Measurements from ENCODE around the gene CANT1. TPM values are rescaled to one million over a fixed set of nuclear protein-coding genes. Genes with fewer than 3 reads are reported as not detected.

The CANT1 gene
- total and polyA plus RNA-seq, 7 donors: 10.2 to 34.3 (median 22.5) TPM

DNA sequence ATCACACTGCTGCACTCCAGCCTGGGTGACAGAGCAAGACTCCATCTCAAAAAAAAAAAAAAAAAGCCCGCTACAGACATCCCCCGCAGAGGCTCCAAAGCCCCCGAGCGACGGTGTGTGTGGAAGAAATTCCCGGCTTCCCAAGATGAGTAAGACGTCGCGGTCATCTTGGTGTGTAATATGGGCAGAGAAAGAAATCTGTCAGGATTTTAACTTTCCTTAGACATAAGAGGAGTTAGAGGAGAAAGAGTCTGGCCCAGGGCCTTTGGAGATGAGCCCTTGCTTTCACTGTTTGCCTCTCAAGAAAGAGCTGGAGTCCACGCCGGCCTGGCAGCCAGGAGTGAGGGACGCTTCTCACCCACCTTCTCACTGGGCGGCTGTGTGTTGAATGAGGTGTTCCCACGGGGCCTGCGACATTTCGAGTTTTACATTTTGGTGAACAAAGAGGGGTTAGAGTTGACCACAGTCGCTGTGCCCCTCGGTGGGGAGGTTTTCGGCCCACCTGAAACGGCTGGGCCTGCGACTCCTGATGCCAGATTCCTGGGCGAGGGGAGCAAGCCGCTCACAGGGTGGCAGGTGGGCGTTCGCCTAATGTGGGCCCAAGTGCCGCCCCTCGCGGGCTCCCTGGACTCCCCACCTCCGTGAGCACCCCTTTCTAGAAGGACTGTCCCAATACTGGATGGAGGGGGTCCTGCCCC lies 32.3 kb upstream of the CANT1 start:
- ATAC-seq (peak in 1 of 4 donors; percentile 3), DNase-seq (no peak)
- H3K9me3 ChIP-seq: no peaks in the 10 kb centered on the region
- H3K4me1 ChIP-seq: peaks cover 6% of the 10 kb centered on the region
- H3K27me3 ChIP-seq (ENCODE audit: insufficient read depth in 3 of 3, low read length in 2 of 3): peaks cover 0 to 3% (median 2%) of the 10 kb centered on the region in 3 donors
- no peaks in the 10 kb centered on the region for H3K36me3 ChIP-seq (ENCODE audit: insufficient read depth in 1 of 2, low read depth in 1 of 2)
- no peak overlapping the region for H3K27ac ChIP-seq
- intact Hi-C loops (cut with DNase I): loop anchor here (2.0 kb wide), 2 partner anchors 21 to 55 kb away; no protein-coding TSS in a partner anchor
- TF ChIP-seq, protein P1, sequence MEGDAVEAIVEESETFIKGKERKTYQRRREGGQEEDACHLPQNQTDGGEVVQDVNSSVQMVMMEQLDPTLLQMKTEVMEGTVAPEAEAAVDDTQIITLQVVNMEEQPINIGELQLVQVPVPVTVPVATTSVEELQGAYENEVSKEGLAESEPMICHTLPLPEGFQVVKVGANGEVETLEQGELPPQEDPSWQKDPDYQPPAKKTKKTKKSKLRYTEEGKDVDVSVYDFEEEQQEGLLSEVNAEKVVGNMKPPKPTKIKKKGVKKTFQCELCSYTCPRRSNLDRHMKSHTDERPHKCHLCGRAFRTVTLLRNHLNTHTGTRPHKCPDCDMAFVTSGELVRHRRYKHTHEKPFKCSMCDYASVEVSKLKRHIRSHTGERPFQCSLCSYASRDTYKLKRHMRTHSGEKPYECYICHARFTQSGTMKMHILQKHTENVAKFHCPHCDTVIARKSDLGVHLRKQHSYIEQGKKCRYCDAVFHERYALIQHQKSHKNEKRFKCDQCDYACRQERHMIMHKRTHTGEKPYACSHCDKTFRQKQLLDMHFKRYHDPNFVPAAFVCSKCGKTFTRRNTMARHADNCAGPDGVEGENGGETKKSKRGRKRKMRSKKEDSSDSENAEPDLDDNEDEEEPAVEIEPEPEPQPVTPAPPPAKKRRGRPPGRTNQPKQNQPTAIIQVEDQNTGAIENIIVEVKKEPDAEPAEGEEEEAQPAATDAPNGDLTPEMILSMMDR (IDR thresholded peaks at IDR 0.05): no peak
- 87 to 89% (median 89%) methylated on average over 29 of the region's 29 CpGs for WGBS, 3 donors
- H3K4me3 ChIP-seq: no peak overlapping the region

DNA sequence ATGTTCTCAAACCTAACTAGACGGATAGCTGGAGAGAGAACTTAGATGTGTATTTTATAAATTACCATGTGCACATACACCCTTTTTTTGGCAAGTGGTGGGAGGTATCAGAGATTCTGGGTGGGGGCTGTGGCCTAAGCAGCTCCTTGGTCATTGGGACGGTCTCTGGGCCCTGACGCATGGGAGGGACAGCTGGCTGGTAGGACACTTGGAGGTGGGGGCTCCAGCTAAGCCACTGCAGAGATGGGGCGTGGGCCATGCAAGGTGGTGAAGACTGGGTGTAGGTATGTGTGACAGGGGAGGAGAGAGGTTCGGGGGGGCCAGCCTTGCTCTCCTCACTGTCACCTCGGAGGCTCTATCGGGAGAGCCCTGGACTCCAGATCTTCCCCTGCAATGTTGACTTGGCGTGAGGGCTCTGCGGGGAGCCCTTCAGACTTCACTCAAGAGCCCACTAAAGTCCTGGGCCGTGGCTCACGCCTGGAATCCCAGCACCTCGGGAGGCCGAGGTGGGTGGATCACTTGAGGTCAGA lies 31.5 kb upstream of the CANT1 start:
- H3K27me3 ChIP-seq (ENCODE audit: insufficient read depth in 3 of 3, low read length in 2 of 3): no peaks in the 10 kb centered on the region
- no peaks in the 10 kb centered on the region for H3K36me3 ChIP-seq (ENCODE audit: insufficient read depth in 1 of 2, low read depth in 1 of 2)
- H3K27ac ChIP-seq: no peak overlapping the region
- DNase-seq (no peak), ATAC-seq (no peak)
- H3K4me1 ChIP-seq: peaks cover 5% of the 10 kb centered on the region
- H3K9me3 ChIP-seq: no peaks in the 10 kb centered on the region
- TF ChIP-seq, protein P1 (IDR thresholded peaks at IDR 0.05): no peak
- intact Hi-C loops (cut with DNase I): loop anchor here in 1 of 2 donors (2.0 kb wide), 1 partner anchor 20 kb away; no protein-coding TSS in a partner anchor
- WGBS, 3 donors: 88 to 93% (median 93%) methylated on average over 12 to 13 of the region's 13 CpGs
- H3K4me3 ChIP-seq: no peak overlapping the region

DNA sequence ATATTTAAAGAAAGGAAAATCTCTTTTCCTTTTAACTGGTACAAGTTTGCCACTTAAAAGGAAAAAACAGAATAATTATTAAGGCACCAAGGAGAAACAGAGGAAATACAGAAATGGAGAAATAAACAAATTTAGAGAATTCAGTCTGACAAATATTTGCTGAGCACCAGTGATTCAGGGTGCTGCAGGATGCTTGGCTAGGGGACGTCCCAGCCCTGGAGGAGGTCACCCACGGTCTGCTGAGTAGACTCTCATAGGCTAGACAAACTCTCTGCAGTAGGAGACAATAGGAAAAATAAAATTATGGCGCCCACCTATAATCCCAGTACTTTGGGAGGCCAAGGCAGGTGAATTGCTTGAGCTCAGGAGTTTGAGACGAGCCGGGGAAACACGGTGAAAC lies 30.3 kb upstream of the CANT1 start:
- Histone ChIP-seq H3K4me3 (no peak overlapping the region), H3K9me3 (no peaks in the 10 kb centered on the region), H3K27me3 (ENCODE audit: insufficient read depth in 3 of 3, low read length in 2 of 3) (no peaks in the 10 kb centered on the region), H3K36me3 (ENCODE audit: insufficient read depth in 1 of 2, low read depth in 1 of 2) (no peaks in the 10 kb centered on the region), H3K4me1 (peaks cover 4% of the 10 kb centered on the region), H3K27ac (no peak overlapping the region)
- intact Hi-C loops (cut with DNase I): loop anchor here in 1 of 2 donors (2.0 kb wide), 1 partner anchor 19 kb away; no protein-coding TSS in a partner anchor
- TF ChIP-seq, protein P1 (IDR thresholded peaks at IDR 0.05): no peak
- DNase-seq: no peak
- 94 to 99% (median 95%) methylated on average over 6 of the region's 6 CpGs for WGBS, 3 donors
- ATAC-seq: no peak

DNA sequence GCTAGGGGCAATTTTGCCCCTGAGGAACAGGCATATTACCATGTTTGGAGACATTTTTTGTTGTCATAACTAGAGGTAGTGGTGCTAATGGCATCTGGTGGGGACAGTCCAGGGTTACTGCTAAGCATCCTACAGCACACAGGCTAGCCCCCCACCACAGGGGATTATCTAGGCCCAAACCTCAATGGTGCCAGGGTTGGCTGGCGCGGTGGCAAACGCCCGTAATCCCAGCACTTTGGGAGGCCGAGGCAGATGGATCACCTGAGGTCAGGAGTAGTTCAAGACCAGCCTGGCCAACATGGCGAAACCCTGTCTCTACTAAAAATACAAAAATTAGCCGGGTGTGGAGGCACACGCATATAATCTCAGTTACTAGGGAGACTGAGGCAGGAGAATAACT lies 29.6 kb upstream of the CANT1 start:
- no peaks in the 10 kb centered on the region for H3K36me3 ChIP-seq (ENCODE audit: insufficient read depth in 1 of 2, low read depth in 1 of 2)
- H3K4me1 ChIP-seq: peaks cover 4% of the 10 kb centered on the region
- ATAC-seq: no peak
- H3K27ac ChIP-seq: no peak overlapping the region
- TF ChIP-seq, protein P1 (IDR thresholded peaks at IDR 0.05): no peak
- no peak for DNase-seq
- no peaks in the 10 kb centered on the region for H3K9me3 ChIP-seq
- no peaks in the 10 kb centered on the region for H3K27me3 ChIP-seq (ENCODE audit: insufficient read depth in 3 of 3, low read length in 2 of 3)
- H3K4me3 ChIP-seq: no peak overlapping the region
- WGBS, 3 donors: 93 to 94% (median 94%) methylated on average over 8 of the region's 8 CpGs
- intact Hi-C loops (cut with DNase I): no loop called here

All from psoas muscle (tissue), 8 donors.